Measurements from ENCODE around the gene ZNF764. TPM values are rescaled to one million over a fixed set of nuclear protein-coding genes. Genes with fewer than 3 reads are reported as not detected.
"Not testable (repeated sequence)": the region's sequence is repeated elsewhere in the genome, so short reads cannot be mapped to it uniquely, and the experiment has no call there.

The ZNF764 gene
- polyA plus RNA-seq, 3 donors, result 0.94 to 4.6 (median 1.0) TPM

DNA sequence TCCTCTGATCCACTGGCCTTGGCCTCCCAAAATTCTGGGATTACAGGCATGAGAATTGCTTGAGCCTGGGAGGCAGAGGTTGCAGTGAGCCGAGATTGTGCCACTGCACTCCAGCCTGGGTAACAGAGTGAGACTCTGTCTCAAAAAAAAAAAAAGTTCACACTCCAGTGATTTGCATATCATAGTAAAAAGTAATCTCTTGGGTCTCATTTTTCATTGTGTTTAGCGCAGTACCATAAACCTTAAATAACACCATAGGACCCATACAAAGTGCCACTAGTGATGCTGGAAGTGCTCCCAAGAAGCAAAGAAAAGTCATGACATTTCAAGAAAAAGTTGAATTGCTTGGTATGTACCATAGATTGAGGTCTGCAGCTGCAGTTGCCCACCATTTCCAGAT lies 31.4 kb upstream of the ZNF764 start:
- intact Hi-C loops (cut with micrococcal nuclease), result loop anchor here (5.0 kb wide), 1 partner anchor 62 kb away; the partner anchor contains the start of gene ZNF768 (in 2 of the 2)
- H3K36me3 Mint-ChIP-seq; H4K20me1 ChIP-seq (ENCODE audit: insufficient read depth, low read length); H3K9me3 Mint-ChIP-seq; H3K27me3 Mint-ChIP-seq (ENCODE audit: low read depth in 3 of 3); H3K9ac ChIP-seq (ENCODE audit: insufficient read depth, low read length, poor library complexity, severe bottlenecking); H3K27ac ChIP-seq (ENCODE audit: low read depth in 1 of 2, low read length in 2 of 2); H3K4me2 ChIP-seq (replicated peaks; ENCODE audit: extremely low read depth, low read length, poor library complexity, severe bottlenecking); H3K4me3 Mint-ChIP-seq; H3K36me3 ChIP-seq (replicated peaks in 1 of 2; ENCODE audit: control insufficient read depth in 1 of 2, insufficient read depth in 2 of 2, low read length in 2 of 2); H3K27me3 ChIP-seq (ENCODE audit: control insufficient read depth in 2 of 2, insufficient read depth in 2 of 2, low read length in 2 of 2); H3K4me3 ChIP-seq (replicated peaks in 1 of 3; ENCODE audit: low read depth in 2 of 3, low read length in 3 of 3); H3K27ac Mint-ChIP-seq; DNase-seq; H2AFZ ChIP-seq (ENCODE audit: insufficient read depth, low read depth, low read length, poor library complexity, severe bottlenecking); H3K9me3 ChIP-seq (replicated peaks in 1 of 2; ENCODE audit: control insufficient read depth in 1 of 2, insufficient read depth in 1 of 2, low read length in 2 of 2): not testable (repeated sequence)
- WGBS (ENCODE audit: insufficient coverage), result no CpG with 5 or more reads among the region's 2 CpGs
- peaks cover 27% of the 10 kb centered on the region for H3K79me2 ChIP-seq (ENCODE audit: insufficient read depth, low read length)
- peaks cover 15% of the 10 kb centered on the region for H3K4me1 Mint-ChIP-seq
- H3K4me1 ChIP-seq (ENCODE audit: control insufficient read depth in 1 of 2, insufficient read depth in 2 of 2, low read length in 2 of 2), result peaks cover 12 to 15% of the 10 kb centered on the region in 2 donors

DNA sequence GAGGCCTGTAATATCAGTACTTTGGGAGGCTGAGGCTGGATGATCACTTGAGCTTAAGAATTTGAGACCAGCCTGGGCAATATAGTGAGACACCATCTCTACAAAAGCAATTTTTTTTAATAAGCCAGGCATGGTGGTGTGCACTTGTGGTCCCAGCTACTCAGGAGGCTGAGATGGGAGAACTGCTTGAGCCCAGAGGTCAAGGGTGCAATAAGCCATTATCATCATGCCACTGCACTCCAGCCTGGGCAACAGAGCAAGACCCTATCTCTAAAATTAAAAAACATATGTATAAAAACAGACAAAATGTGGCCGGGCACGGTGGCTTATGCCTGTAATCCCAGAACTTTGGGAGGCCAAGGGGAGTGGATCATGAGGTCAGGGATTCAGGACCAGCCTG lies 30.5 kb upstream of the ZNF764 start:
- DNase-seq, result no peak
- Histone ChIP-seq H3K27me3 (ENCODE audit: control insufficient read depth in 2 of 2, insufficient read depth in 2 of 2, low read length in 2 of 2) (no peaks in the 10 kb centered on the region), H2AFZ (ENCODE audit: insufficient read depth, low read depth, low read length, poor library complexity, severe bottlenecking) (no peak overlapping the region), H3K36me3 (replicated peaks in 1 of 2; ENCODE audit: control insufficient read depth in 1 of 2, insufficient read depth in 2 of 2, low read length in 2 of 2) (peaks cover 0 to under 1% of the 10 kb centered on the region in 2 donors), H3K27ac (ENCODE audit: low read depth in 1 of 2, low read length in 2 of 2) (no peak overlapping the region), H4K20me1 (ENCODE audit: insufficient read depth, low read length) (no peaks in the 10 kb centered on the region), H3K79me2 (ENCODE audit: insufficient read depth, low read length) (peaks cover 36% of the 10 kb centered on the region), H3K4me2 (replicated peaks; ENCODE audit: extremely low read depth, low read length, poor library complexity, severe bottlenecking) (no peak overlapping the region), H3K4me1 (ENCODE audit: control insufficient read depth in 1 of 2, insufficient read depth in 2 of 2, low read length in 2 of 2) (peaks cover 14 to 18% of the 10 kb centered on the region in 2 donors), H3K9me3 (replicated peaks in 1 of 2; ENCODE audit: control insufficient read depth in 1 of 2, insufficient read depth in 1 of 2, low read length in 2 of 2) (no peaks in the 10 kb centered on the region), H3K4me3 (replicated peaks in 1 of 3; ENCODE audit: low read depth in 2 of 3, low read length in 3 of 3) (no peak overlapping the region), H3K9ac (ENCODE audit: insufficient read depth, low read length, poor library complexity, severe bottlenecking) (no peak overlapping the region)
- Mint-ChIP-seq H3K4me1 (peaks cover 20% of the 10 kb centered on the region), H3K27ac (peak overlapping the region in 1 of 7 donors; percentile 38), H3K36me3 (peaks cover 5 to 9% of the 10 kb centered on the region in 2 donors), H3K4me3 (no peak overlapping the region), H3K9me3 (no peaks in the 10 kb centered on the region), H3K27me3 (ENCODE audit: low read depth in 3 of 3) (no peaks in the 10 kb centered on the region)
- no CpG with 5 or more reads among the region's 2 CpGs for WGBS (ENCODE audit: insufficient coverage)
- TF ChIP-seq, protein P1, sequence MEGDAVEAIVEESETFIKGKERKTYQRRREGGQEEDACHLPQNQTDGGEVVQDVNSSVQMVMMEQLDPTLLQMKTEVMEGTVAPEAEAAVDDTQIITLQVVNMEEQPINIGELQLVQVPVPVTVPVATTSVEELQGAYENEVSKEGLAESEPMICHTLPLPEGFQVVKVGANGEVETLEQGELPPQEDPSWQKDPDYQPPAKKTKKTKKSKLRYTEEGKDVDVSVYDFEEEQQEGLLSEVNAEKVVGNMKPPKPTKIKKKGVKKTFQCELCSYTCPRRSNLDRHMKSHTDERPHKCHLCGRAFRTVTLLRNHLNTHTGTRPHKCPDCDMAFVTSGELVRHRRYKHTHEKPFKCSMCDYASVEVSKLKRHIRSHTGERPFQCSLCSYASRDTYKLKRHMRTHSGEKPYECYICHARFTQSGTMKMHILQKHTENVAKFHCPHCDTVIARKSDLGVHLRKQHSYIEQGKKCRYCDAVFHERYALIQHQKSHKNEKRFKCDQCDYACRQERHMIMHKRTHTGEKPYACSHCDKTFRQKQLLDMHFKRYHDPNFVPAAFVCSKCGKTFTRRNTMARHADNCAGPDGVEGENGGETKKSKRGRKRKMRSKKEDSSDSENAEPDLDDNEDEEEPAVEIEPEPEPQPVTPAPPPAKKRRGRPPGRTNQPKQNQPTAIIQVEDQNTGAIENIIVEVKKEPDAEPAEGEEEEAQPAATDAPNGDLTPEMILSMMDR (IDR thresholded peaks at IDR 0.05), result no peak
- intact Hi-C loops (cut with micrococcal nuclease), result loop anchor here (5.0 kb wide), 1 partner anchor 61 kb away; the partner anchor contains the start of gene ZNF768 (in 2 of the 2)

All from CD14-positive monocyte (primary cell).